Measurements from ENCODE around the gene IFT80. TPM values are rescaled to one million over a fixed set of nuclear protein-coding genes. Genes with fewer than 3 reads are reported as not detected.

The IFT80 gene
- total RNA-seq, 2 experiments from 2014 or later, result 22.8 to 25.9 TPM

GRCh38 chr3:160398820-160399124 lies 253 bp downstream of the IFT80 start:
- H3K36me3 Mint-ChIP-seq (ENCODE audit: low read depth), result peaks cover 43% of the 10 kb centered on the region
- no peak for DNase-seq
- H3K4me1 Mint-ChIP-seq, result peaks cover 38% of the 10 kb centered on the region
- H3K4me3 Mint-ChIP-seq, result peak overlapping the region; percentile 94
- POLR2A ChIA-PET, result interaction anchor here (1.7 to 4.6 kb wide), 3 partner anchors 41 to 372 kb away, joined by 6 to 211 read pairs (median 10); partner anchors contain the start of gene TRIM59
- H3K9me3 Mint-ChIP-seq, result no peaks in the 10 kb centered on the region
- CTCF ChIA-PET, result interaction anchor here (0.7 to 2.0 kb wide), 3 partner anchors 14 to 51 kb away, joined by 3 to 4 read pairs (median 4); partner anchors contain the start of gene TRIM59
- no peaks in the 10 kb centered on the region for H3K27me3 Mint-ChIP-seq
- H3K27ac Mint-ChIP-seq, result peak overlapping the region; percentile 89

- no peak overlapping the region for H3K4me3 Mint-ChIP-seq
- H3K4me1 Mint-ChIP-seq, result peaks cover 35% of the 10 kb centered on the region
- CTCF ChIA-PET, result interaction anchor here (1.6 kb wide), 1 partner anchor 55 kb away, joined by 3 read pairs; the partner anchor contains the start of gene TRIM59
- no peak for DNase-seq
- H3K36me3 Mint-ChIP-seq (ENCODE audit: low read depth), result peaks cover 16% of the 10 kb centered on the region
- POLR2A ChIA-PET, result interaction anchor here (1.5 kb wide), 2 partner anchors 55 to 170 kb away, joined by 3 to 4 read pairs; partner anchors contain the start of genes C3orf80 and TRIM59
- no peaks in the 10 kb centered on the region for H3K27me3 Mint-ChIP-seq
- no peak overlapping the region for H3K27ac Mint-ChIP-seq
- H3K9me3 Mint-ChIP-seq, result no peaks in the 10 kb centered on the region
Observed at GRCh38 chr3:160395297-160395696, 3.7 kb downstream of the IFT80 start.

DNA sequence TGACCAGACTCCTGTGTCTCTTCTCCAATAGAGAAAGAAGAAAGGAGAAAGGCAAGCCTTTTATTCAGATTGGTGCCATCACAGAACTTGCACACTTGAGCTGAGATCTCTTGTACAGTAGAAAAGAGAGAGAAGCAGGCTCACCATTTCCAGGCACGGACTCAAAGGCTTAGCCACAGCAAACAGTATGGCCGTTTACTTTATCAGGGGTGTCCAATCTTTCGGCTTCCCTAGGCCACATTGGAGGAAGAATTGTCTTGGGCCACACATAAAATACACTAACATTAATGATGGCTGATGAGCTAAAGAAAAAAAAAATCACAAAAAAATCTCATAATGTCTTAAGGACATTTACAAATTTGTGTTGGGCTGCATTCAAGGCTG lies 5.0 kb downstream of the IFT80 start:
- H3K4me3 Mint-ChIP-seq, result no peak overlapping the region
- ChIA-PET CTCF (interaction anchor here (0.6 to 1.0 kb wide), 2 partner anchors 14 to 894 kb away, joined by 3 to 4 read pairs; no protein-coding TSS in a partner anchor), POLR2A (no interaction called here)
- no peak overlapping the region for H3K27ac Mint-ChIP-seq
- peaks cover 13% of the 10 kb centered on the region for H3K36me3 Mint-ChIP-seq (ENCODE audit: low read depth)
- no peaks in the 10 kb centered on the region for H3K9me3 Mint-ChIP-seq
- no peaks in the 10 kb centered on the region for H3K27me3 Mint-ChIP-seq
- no peak for DNase-seq
- peaks cover 34% of the 10 kb centered on the region for H3K4me1 Mint-ChIP-seq

DNA sequence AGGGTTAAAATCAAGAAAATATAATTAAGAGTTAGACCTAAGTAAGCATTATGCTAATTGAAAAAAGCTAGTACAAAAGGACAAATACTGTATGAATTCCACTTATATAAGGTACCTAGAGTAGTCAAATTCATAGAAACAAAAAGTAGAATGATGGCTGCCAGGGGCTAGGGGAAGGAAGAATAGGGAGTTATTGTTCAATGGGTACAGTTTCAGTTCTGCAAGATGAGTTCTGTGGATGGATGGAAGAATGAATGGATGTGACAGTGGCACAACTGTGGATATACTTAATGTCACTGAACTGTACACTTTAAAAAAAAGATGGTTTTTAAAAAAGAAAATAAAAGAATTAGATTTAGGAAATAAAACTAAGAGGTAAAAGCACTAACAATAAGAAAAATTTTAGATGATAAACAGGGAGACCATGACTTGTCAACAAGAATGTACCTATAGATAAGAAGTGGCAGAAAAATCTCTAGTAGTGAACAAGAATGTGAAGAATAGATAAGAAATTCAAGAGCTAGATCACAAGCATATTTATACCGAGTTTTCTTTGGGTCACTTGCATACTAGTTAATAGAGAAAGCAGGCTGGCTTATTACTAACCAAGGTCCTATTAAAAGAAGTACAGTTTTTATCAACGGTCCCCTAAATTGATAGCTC lies 5.5 kb downstream of the IFT80 start:
- Mint-ChIP-seq H3K27me3 (no peaks in the 10 kb centered on the region), H3K4me3 (no peak overlapping the region), H3K4me1 (peaks cover 32% of the 10 kb centered on the region), H3K36me3 (ENCODE audit: low read depth) (peaks cover 13% of the 10 kb centered on the region), H3K27ac (no peak overlapping the region), H3K9me3 (no peaks in the 10 kb centered on the region)
- no peak for DNase-seq
- ChIA-PET CTCF (interaction anchor here (0.6 to 1.0 kb wide), 2 partner anchors 13 to 1803 kb away, joined by 3 to 4 read pairs; no protein-coding TSS in a partner anchor), POLR2A (no interaction called here)

DNA sequence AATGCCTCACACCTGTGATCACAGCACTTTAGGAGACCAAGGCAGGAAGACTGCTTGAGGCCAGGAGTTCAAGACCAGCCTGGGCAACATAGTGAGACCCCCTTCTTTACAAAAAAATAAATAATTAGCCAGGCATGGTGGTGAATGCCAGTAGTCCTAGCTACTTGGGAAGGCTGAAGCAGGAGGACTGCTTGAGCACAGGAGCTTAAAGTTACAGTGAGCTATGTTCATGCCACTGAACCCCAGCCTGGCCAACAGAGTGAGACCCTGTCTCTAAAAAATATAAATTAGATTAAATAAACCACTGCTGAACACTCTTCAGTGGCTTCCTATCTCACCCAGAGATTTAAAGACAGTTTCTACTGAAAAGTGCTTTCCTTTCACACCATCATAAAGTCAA lies 6.2 kb downstream of the IFT80 start:
- Mint-ChIP-seq H3K36me3 (ENCODE audit: low read depth) (peaks cover 13% of the 10 kb centered on the region), H3K4me3 (no peak overlapping the region), H3K27me3 (no peaks in the 10 kb centered on the region), H3K27ac (no peak overlapping the region), H3K9me3 (no peaks in the 10 kb centered on the region), H3K4me1 (peaks cover 26% of the 10 kb centered on the region)
- ChIA-PET CTCF (no interaction called here), POLR2A (no interaction called here)
- no peak for DNase-seq

DNA sequence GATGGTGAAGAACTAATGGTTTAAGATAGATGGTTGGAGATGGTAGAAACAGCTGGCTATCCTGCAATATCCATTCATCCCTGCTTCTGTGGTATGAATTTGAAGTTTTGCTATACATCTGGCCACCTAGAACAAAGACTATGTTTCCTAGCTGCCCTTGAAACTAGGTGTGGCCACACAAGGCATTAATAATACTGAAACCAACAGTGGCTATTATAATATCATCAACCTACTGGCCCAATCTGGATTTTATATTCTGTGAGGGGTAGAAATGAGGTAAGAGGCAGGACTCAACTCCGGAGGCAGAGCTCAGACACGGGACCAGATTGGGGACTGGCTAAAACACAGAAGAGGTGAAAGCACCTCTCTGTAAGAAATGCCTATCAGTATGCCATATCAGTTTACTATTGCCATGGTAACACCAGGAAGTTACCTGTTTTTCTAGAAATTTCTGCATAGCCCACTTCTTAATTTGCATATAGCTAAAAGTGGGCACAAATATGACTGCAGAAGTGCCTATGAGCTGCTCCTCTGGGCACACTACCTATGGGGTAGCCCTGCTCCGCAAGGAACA lies 8.4 kb downstream of the IFT80 start:
- Mint-ChIP-seq H3K27ac (no peak overlapping the region), H3K27me3 (no peaks in the 10 kb centered on the region), H3K9me3 (no peaks in the 10 kb centered on the region), H3K4me1 (peaks cover 14% of the 10 kb centered on the region), H3K4me3 (no peak overlapping the region), H3K36me3 (ENCODE audit: low read depth) (peaks cover 13% of the 10 kb centered on the region)
- ChIA-PET POLR2A (interaction anchor here (0.7 kb wide), 1 partner anchor 11 kb away, joined by 3 read pairs; no protein-coding TSS in a partner anchor), CTCF (no interaction called here)
- no peak for DNase-seq

GRCh38 chr3:160384639-160385318 lies 14.2 kb downstream of the IFT80 start:
- ChIA-PET POLR2A (no interaction called here), CTCF (interaction anchor here (0.6 to 1.1 kb wide), 3 partner anchors 151 to 837 kb away, joined by 3 read pairs; no protein-coding TSS in a partner anchor)
- no peak for DNase-seq
- H3K9me3 Mint-ChIP-seq, result no peaks in the 10 kb centered on the region
- no peaks in the 10 kb centered on the region for H3K27me3 Mint-ChIP-seq
- no peaks in the 10 kb centered on the region for H3K4me1 Mint-ChIP-seq
- peaks cover 18% of the 10 kb centered on the region for H3K36me3 Mint-ChIP-seq (ENCODE audit: low read depth)
- no peak overlapping the region for H3K27ac Mint-ChIP-seq
- no peak overlapping the region for H3K4me3 Mint-ChIP-seq

DNA sequence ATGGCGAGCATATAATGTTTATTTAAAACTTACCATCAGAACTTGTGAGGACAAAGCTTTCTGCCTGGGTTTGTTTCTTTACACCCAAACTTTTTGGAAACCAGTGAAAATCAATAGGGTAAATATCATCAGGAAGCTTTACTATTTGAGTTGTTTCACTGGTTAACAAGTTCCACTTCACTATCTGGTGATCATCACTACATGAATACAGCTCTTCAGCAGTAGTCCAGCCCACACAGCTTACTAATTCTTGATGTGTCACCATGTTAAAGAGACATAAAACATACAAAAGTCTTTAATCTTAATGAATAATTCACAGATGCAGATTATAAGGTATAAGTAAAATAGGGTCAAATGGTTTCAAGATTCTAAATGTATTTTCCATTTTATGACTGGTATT lies 17.6 kb downstream of the IFT80 start:
- Mint-ChIP-seq H3K27me3 (no peaks in the 10 kb centered on the region), H3K4me1 (no peaks in the 10 kb centered on the region), H3K36me3 (ENCODE audit: low read depth) (peaks cover 20% of the 10 kb centered on the region), H3K4me3 (no peak overlapping the region), H3K27ac (no peak overlapping the region), H3K9me3 (no peaks in the 10 kb centered on the region)
- CTCF ChIA-PET, result no interaction called here
- no peak for DNase-seq
- POLR2A ChIA-PET, result no interaction called here

GRCh38 chr3:160379628-160380214 lies 19.3 kb downstream of the IFT80 start:
- no peak for DNase-seq
- no peaks in the 10 kb centered on the region for H3K9me3 Mint-ChIP-seq
- no peak overlapping the region for H3K27ac Mint-ChIP-seq
- H3K27me3 Mint-ChIP-seq, result no peaks in the 10 kb centered on the region
- no peak overlapping the region for H3K4me3 Mint-ChIP-seq
- CTCF ChIA-PET, result interaction anchor here (1.3 kb wide), 1 partner anchor 14 kb away, joined by 4 read pairs; no protein-coding TSS in a partner anchor
- POLR2A ChIA-PET, result interaction anchor here (0.8 kb wide), 1 partner anchor 11 kb away, joined by 3 read pairs; no protein-coding TSS in a partner anchor
- H3K36me3 Mint-ChIP-seq (ENCODE audit: low read depth), result peaks cover 20% of the 10 kb centered on the region
- H3K4me1 Mint-ChIP-seq, result no peaks in the 10 kb centered on the region

- Mint-ChIP-seq H3K4me1 (no peaks in the 10 kb centered on the region), H3K4me3 (no peak overlapping the region), H3K27me3 (no peaks in the 10 kb centered on the region), H3K36me3 (ENCODE audit: low read depth) (peaks cover 30% of the 10 kb centered on the region), H3K27ac (no peak overlapping the region), H3K9me3 (no peaks in the 10 kb centered on the region)
- DNase-seq, result no peak
- ChIA-PET CTCF (no interaction called here), POLR2A (no interaction called here)
Observed at GRCh38 chr3:160378331-160379109, 20.5 kb downstream of the IFT80 start.

DNA sequence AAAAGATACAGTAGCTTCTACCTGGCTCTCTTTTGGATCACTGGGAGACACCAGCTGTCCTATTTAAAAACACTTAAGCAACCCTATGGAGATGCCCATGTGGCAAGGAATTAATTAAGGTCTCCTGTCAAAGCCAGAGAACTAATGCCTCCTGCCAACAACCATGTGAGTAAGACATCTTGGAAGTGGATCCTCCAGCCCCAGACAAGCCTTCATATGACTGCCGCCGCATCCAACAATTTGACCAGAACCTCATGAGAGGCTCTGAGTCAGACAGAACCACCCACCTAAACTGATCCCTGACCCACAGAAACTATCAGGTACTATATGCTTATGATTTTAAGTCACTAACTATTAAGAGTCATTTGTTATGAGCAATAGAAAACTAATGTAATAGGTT lies 22.3 kb downstream of the IFT80 start:
- H3K27me3 Mint-ChIP-seq, result no peaks in the 10 kb centered on the region
- ChIA-PET POLR2A (interaction anchor here (1.3 kb wide), 1 partner anchor 23 kb away, joined by 3 read pairs; no protein-coding TSS in a partner anchor), CTCF (no interaction called here)
- H3K9me3 Mint-ChIP-seq, result no peaks in the 10 kb centered on the region
- no peak overlapping the region for H3K4me3 Mint-ChIP-seq
- no peak overlapping the region for H3K27ac Mint-ChIP-seq
- H3K36me3 Mint-ChIP-seq (ENCODE audit: low read depth), result peaks cover 30% of the 10 kb centered on the region
- H3K4me1 Mint-ChIP-seq, result no peaks in the 10 kb centered on the region
- no peak for DNase-seq

DNA sequence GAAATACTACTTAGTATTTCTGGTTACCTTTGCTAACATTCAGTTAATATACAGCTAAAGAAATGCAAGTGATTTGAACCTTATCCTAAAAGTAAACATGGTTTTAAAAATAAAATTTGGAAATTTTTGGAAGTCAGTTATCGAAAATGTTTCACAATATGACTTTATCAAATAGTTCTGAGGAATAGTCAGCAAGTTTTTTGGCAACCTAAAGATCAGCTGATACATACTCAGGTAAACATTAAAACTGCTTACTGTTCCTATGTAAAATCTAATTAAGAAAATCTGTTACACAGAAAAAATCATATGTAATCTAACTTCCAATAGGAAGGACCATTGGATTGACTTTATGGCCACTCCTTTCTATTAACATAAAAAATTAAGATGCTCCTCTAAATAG lies 24.1 kb downstream of the IFT80 start:
- peaks cover 30% of the 10 kb centered on the region for H3K36me3 Mint-ChIP-seq (ENCODE audit: low read depth)
- no peak for DNase-seq
- no peak overlapping the region for H3K27ac Mint-ChIP-seq
- H3K4me1 Mint-ChIP-seq, result no peaks in the 10 kb centered on the region
- no peak overlapping the region for H3K4me3 Mint-ChIP-seq
- CTCF ChIA-PET, result no interaction called here
- no peaks in the 10 kb centered on the region for H3K9me3 Mint-ChIP-seq
- POLR2A ChIA-PET, result no interaction called here
- no peaks in the 10 kb centered on the region for H3K27me3 Mint-ChIP-seq
